Right cardiac atrium (tissue), 5 donors: Measurements from ENCODE around the gene PHF21A. TPM values are rescaled to one million over a fixed set of nuclear protein-coding genes. Genes with fewer than 3 reads are reported as not detected.
A peak's percentile ranks its signal among the peaks of the same experiment; 100 is the strongest.
"Not testable (repeated sequence)": the region's sequence is repeated elsewhere in the genome, so short reads cannot be mapped to it uniquely, and the experiment has no call there.

Experiments
- ATAC-seq, 2 donors: fragments of 200-7000 bp; cut with Tn5 transposase; one replicate each; pipeline versions ENCODE4 v1.8.0 to v1.9.1; 2020; ENCODE audit warnings: moderate library complexity in 2 of 2, mild to moderate bottlenecking in 1 of 2
- DNase-seq, 3 donors: peaks; one replicate each; pipeline ENCODE4 v3.0.0-alpha.2; 2020
- H3K27ac ChIP-seq: one replicate; pipeline ENCODE4 v1.5.1; 2013; ENCODE audit warnings: mild to moderate bottlenecking, low read length, control low read depth, moderate library complexity
- H3K27me3 ChIP-seq: one replicate; pipeline ENCODE4 v1.6.1; 2013; ENCODE audit not compliant: control insufficient read depth, insufficient read depth
- H3K4me1 ChIP-seq: one replicate; pipeline ENCODE4 v1.6.1; 2013; ENCODE audit warnings: low read length; ENCODE audit not compliant: control insufficient read depth, insufficient read depth
- H3K4me3 ChIP-seq: one replicate; pipeline ENCODE4 v1.5.1; 2013; ENCODE audit warnings: low read length, control low read depth
- H3K9me3 ChIP-seq: one replicate; pipeline ENCODE4 v1.6.1; 2013; ENCODE audit warnings: low read length; ENCODE audit not compliant: control insufficient read depth
- WGBS: extraction: QIAGEN DNeasy Blood & Tissue Kit; methylation state at CpG from one replicate; pipeline ENCODE4 v1.1.7; 2013; 5-methylcytosine and 5-hydroxymethylcytosine counted together
- intact Hi-C, 4 donors: fragments of 100-400 bp; cut with DNase I; formaldehyde crosslinking; loops; one replicate each; pipeline versions ENCODE4 v1.11.0 to v1.14.0; 2022 to 2023
- polyA plus RNA-seq: library from polyadenylated mRNA; stranded (reverse); fragments of 200-250 nt; gene quantifications from one replicate; pipeline ENCODE4 v1.2.3, GENCODE V29; 2013
- total RNA-seq, 4 donors: library from RNA; stranded (reverse); fragmentation: NEBNext Ultra II Directional; extraction: Animal tissue kit (Norgen Biotek cat#: 25700); gene quantifications; one replicate each; pipeline ENCODE4 v1.2.1, GENCODE V29; 2021
- donor health status: healthy with polysubstance abuse.
- donor health status: DM: no; HTN: yes; CAD: no.
- donor health status: DM: no; HTN: no; CAD: no.
- donor health status: DM: no; HTN: yes; CAD: no; lungs with severe emphysema.
- donor health status: DM: yes; HTN: yes; CAD: no.

PHF21A gene
- total and polyA plus RNA-seq, 5 donors, result 23.6 to 57.3 (median 51.7) TPM

GRCh38 chr11:45900916-45901617 is 220.2 kb downstream of the PHF21A start:
- no peak for ATAC-seq
- DNase-seq, result peak in 1 of 3 donors; percentile 79
- Histone ChIP-seq H3K27ac (no peak overlapping the region), H3K9me3 (no peaks in the 10 kb centered on the region), H3K4me3 (no peak overlapping the region), H3K4me1 (peaks cover 7% of the 10 kb centered on the region), H3K27me3 (no peaks in the 10 kb centered on the region)
- WGBS, result 19% methylated on average over 8 of the region's 8 CpGs
- intact Hi-C loops, result no loop called here

DNA sequence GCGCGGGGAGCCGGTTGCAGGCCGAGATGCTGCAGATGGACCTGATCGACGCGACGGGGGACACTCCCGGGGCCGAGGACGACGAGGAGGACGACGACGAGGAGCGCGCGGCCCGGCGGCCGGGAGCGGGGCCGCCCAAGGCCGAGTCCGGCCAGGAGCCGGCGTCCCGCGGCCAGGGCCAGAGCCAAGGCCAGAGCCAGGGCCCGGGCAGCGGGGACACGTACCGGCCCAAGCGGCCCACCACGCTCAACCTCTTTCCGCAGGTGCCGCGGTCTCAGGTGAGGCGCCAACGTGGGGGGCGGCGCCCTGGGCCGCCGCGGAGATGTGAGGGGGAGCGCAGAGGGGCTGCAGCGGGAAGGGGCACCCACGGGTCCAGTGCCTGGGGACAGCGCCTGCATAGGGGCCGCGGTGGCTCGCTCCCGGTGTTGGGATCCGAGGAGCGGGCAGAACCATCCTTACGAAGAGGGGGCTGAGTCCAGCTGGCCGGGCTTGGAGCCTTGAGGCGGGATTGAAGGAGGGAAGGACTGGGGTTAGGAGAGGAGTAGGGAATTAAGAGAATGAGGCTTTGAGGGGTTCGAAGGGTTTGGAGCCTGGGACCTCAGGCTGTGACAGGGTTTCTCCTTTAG is 221.0 kb downstream of the PHF21A start:
- H3K27me3 ChIP-seq, intact Hi-C loops, H3K9me3 ChIP-seq, H3K27ac ChIP-seq, H3K4me1 ChIP-seq: not testable (repeated sequence)
- ATAC-seq, result peak; percentile 10 to 14
- peak in 1 of 3 donors; percentile 47 for DNase-seq
- 4% methylated on average over 38 of the region's 59 CpGs for WGBS
- H3K4me3 ChIP-seq, result peak overlapping the region; percentile 54

GRCh38 chr11:45899448-45900174 is 221.6 kb downstream of the PHF21A start:
- WGBS, result under 1% methylated on average over 62 of the region's 62 CpGs
- Histone ChIP-seq H3K27ac (no peak overlapping the region), H3K4me3 (peak overlapping the region; percentile 54), H3K9me3 (no peaks in the 10 kb centered on the region), H3K27me3 (no peaks in the 10 kb centered on the region), H3K4me1 (peaks cover 7% of the 10 kb centered on the region)
- DNase-seq (peak; percentile 92 to 96 (median 94)), ATAC-seq (peak; percentile 85 to 90)
- intact Hi-C loops, result no loop called here

DNA sequence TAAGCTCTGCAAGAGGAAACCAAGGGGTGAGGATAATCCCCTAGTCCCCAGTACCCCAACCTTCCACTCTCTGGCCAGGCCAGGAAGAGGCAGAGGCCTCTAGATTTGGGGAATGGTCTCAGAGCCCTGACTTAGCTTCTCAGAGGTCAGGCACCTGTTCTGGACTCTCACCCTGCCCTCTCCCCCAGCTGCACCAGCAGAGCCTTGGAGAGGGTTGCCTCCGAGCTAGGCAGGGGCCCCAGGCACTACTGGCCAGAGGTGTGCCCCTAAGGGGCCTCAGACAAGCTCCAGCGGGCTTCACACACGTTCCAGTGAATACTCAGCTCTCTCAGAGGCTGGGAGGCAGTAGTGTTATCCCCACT is 222.2 kb downstream of the PHF21A start:
- H3K4me1 ChIP-seq, result peaks cover 7% of the 10 kb centered on the region
- no peak overlapping the region for H3K4me3 ChIP-seq
- intact Hi-C loops, result no loop called here
- no peak for DNase-seq
- no peaks in the 10 kb centered on the region for H3K9me3 ChIP-seq
- WGBS, result 14% methylated on average over 3 of the region's 3 CpGs
- H3K27ac ChIP-seq, result no peak overlapping the region
- no peak for ATAC-seq
- no peaks in the 10 kb centered on the region for H3K27me3 ChIP-seq

GRCh38 chr11:45897556-45897955 is 223.7 kb downstream of the PHF21A start:
- intact Hi-C loops, result no loop called here
- Histone ChIP-seq H3K27ac (no peak overlapping the region), H3K27me3 (no peaks in the 10 kb centered on the region), H3K9me3 (no peaks in the 10 kb centered on the region), H3K4me1 (peaks cover 9% of the 10 kb centered on the region), H3K4me3 (no peak overlapping the region)
- peak in 1 of 3 donors; percentile 21 for DNase-seq
- no peak for ATAC-seq
- WGBS, result 90% methylated on average over 6 of the region's 6 CpGs

DNA sequence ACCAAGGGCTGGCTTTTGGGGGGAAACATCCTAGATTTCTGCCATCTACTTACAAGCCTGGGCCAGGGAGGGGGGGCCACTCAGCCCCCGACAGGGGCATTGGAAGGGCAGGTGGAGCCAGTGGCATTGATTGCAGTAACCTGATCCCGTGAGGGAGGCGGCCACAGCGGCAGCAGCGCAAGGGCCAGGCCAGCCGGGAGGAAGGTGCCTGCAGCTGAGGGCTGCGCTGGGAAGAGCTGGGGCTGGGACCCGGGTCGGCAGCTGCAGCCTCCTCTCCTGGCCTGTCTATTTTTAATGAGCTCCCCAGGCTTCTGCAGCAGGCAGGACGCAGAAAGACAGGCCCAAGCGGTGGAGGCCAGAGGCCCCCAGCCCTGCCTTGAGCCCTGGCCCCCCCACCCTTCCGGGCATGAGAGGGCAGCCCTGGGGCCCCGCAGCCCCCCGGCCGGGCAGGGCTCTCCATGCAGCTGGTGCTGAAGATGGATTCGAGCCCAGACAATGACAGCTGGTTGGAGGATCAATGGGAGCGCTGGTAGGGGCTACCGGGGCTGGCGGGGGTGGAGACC is 224.8 kb downstream of the PHF21A start:
- Histone ChIP-seq H3K27ac (no peak overlapping the region), H3K9me3 (no peaks in the 10 kb centered on the region), H3K27me3 (no peaks in the 10 kb centered on the region), H3K4me1 (peaks cover 9% of the 10 kb centered on the region), H3K4me3 (no peak overlapping the region)
- ATAC-seq (no peak), DNase-seq (peak in 1 of 3 donors; percentile 50)
- 19% methylated on average over 19 of the region's 19 CpGs for WGBS
- intact Hi-C loops, result no loop called here

- ATAC-seq, result no peak
- Histone ChIP-seq H3K27me3 (no peaks in the 10 kb centered on the region), H3K4me3 (no peak overlapping the region), H3K27ac (no peak overlapping the region), H3K4me1 (peaks cover 6% of the 10 kb centered on the region), H3K9me3 (no peaks in the 10 kb centered on the region)
- intact Hi-C loops, result no loop called here
- peak in 1 of 3 donors; percentile 41 for DNase-seq
- WGBS, result 90% methylated on average over 8 of the region's 8 CpGs
Measured at GRCh38 chr11:45895553-45896259, 225.5 kb downstream of the PHF21A start.

DNA sequence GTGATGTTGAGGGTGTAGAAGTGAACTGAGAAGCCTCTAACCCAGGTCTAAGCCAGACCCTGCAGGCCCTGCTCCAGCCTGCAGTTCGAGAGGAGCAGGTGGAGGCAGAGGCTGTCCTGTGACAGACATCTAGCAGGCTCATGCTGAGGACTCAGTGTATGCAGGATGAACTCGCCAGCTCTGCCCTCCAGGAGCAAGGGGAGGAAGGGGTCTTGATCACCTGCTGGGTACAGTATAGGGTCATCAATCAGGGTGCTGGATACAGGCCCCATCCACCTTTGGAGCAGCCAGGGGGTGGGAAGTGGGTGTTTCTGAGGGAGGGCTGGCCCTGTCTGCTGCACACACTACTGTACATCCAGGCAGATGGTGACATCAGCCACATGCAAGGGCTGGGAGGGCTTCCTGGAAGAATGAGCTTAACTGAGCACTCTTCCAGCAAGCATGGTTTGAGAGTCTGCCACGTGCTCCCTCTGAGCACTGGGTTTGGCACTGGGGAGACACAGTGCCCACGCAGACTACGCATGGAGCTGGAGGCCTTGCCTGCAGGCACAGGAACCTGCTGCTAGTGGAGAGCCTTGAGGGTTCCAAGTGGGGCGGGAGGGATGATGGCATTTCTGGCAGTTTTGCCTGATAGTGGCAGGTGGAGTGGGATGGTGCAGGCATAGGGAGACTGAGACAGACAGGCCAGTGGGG is 226.6 kb downstream of the PHF21A start:
- Histone ChIP-seq H3K27ac (no peak overlapping the region), H3K27me3 (no peaks in the 10 kb centered on the region), H3K9me3 (no peaks in the 10 kb centered on the region), H3K4me3 (no peak overlapping the region), H3K4me1 (peaks cover 4% of the 10 kb centered on the region)
- intact Hi-C loops, result no loop called here
- peak in 1 of 3 donors; percentile 14 for DNase-seq
- WGBS, result 84% methylated on average over 6 of the region's 6 CpGs
- no peak for ATAC-seq

DNA sequence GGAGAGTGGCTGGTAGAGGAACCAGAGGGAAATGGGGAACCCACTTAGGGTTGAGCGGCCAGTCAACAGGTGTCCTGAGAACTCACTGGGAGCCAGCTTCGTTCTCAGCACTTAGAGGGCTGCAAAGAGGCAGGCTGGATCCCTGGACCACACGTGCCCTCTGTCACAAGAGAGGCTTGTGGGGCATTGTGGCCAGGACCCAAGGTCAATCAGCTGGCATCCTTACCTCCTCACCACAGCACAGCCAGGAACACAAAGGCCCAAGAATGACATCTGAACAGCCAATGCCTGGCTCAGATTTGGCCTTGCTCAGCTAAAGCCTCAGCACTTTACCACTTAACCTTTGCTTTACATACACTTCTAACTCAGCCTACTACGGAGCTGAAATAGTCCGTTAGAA is 228.4 kb downstream of the PHF21A start:
- H3K27me3 ChIP-seq, result no peaks in the 10 kb centered on the region
- H3K27ac ChIP-seq, result no peak overlapping the region
- intact Hi-C loops, result no loop called here
- peaks cover 2% of the 10 kb centered on the region for H3K4me1 ChIP-seq
- ATAC-seq (no peak), DNase-seq (peak in 1 of 3 donors; percentile 6)
- H3K9me3 ChIP-seq, result no peaks in the 10 kb centered on the region
- H3K4me3 ChIP-seq, result no peak overlapping the region
- WGBS, result 72% methylated on average over 5 of the region's 5 CpGs

GRCh38 chr11:45890886-45891550 is 230.2 kb downstream of the PHF21A start:
- Histone ChIP-seq H3K4me3 (no peak overlapping the region), H3K27ac (no peak overlapping the region), H3K27me3 (no peaks in the 10 kb centered on the region), H3K9me3 (no peaks in the 10 kb centered on the region), H3K4me1 (peaks cover 2% of the 10 kb centered on the region)
- no peak for ATAC-seq
- intact Hi-C loops, result no loop called here
- peak in 1 of 3 donors; percentile 23 for DNase-seq
- 80% methylated on average over 9 of the region's 9 CpGs for WGBS
